ENCODE results near the gene LMCD1.
"Not testable (repeated sequence)": the region's sequence is repeated elsewhere in the genome, so short reads cannot be mapped to it uniquely, and the experiment has no call there.

LMCD1 gene

GRCh38 chr3:8559351-8559750 lies 57.7 kb downstream of the LMCD1 start:
- DNase-seq (ENCODE audit: low read depth in 2 of 3, low spot score in 1 of 3), result no peak

GRCh38 chr3:8560366-8561007 lies 58.9 kb downstream of the LMCD1 start:
- no peak for DNase-seq (ENCODE audit: low read depth in 2 of 3, low spot score in 1 of 3)

GRCh38 chr3:8561370-8561769 lies 59.7 kb downstream of the LMCD1 start:
- DNase-seq (ENCODE audit: low read depth in 2 of 3, low spot score in 1 of 3), result no peak

- no peak for DNase-seq (ENCODE audit: low read depth in 2 of 3, low spot score in 1 of 3)
Observed at GRCh38 chr3:8562081-8562595, 60.5 kb downstream of the LMCD1 start.

- no peak for DNase-seq (ENCODE audit: low read depth in 2 of 3, low spot score in 1 of 3)
Observed at GRCh38 chr3:8563146-8563545, 61.5 kb downstream of the LMCD1 start.

GRCh38 chr3:8563597-8563996 lies 62.0 kb downstream of the LMCD1 start:
- DNase-seq (ENCODE audit: low read depth in 2 of 3, low spot score in 1 of 3), result no peak

GRCh38 chr3:8565376-8565775 lies 63.8 kb downstream of the LMCD1 start:
- no peak for DNase-seq (ENCODE audit: low read depth in 2 of 3, low spot score in 1 of 3)

GRCh38 chr3:8567784-8568575 lies 66.4 kb downstream of the LMCD1 start:
- no peak for DNase-seq (ENCODE audit: low read depth in 2 of 3, low spot score in 1 of 3)

GRCh38 chr3:8571256-8571655 lies 69.6 kb downstream of the LMCD1 start:
- no peak for DNase-seq (ENCODE audit: low read depth in 2 of 3, low spot score in 1 of 3)

GRCh38 chr3:8573342-8573926 lies 71.8 kb downstream of the LMCD1 start:
- no peak for DNase-seq (ENCODE audit: low read depth in 2 of 3, low spot score in 1 of 3)

- no peak for DNase-seq (ENCODE audit: low read depth in 2 of 3, low spot score in 1 of 3)
Observed at GRCh38 chr3:8574040-8574669, 72.5 kb downstream of the LMCD1 start.

- DNase-seq (ENCODE audit: low read depth in 2 of 3, low spot score in 1 of 3), result no peak
Observed at GRCh38 chr3:8574670-8575322, 73.2 kb downstream of the LMCD1 start.

- no peak for DNase-seq (ENCODE audit: low read depth in 2 of 3, low spot score in 1 of 3)
Observed at GRCh38 chr3:8575364-8576104, 73.9 kb downstream of the LMCD1 start.

- DNase-seq (ENCODE audit: low read depth in 2 of 3, low spot score in 1 of 3), result no peak
Observed at GRCh38 chr3:8576436-8576835, 74.8 kb downstream of the LMCD1 start.

- DNase-seq (ENCODE audit: low read depth in 2 of 3, low spot score in 1 of 3), result no peak
Observed at GRCh38 chr3:8576841-8577571, 75.4 kb downstream of the LMCD1 start.

GRCh38 chr3:8578282-8578681 lies 76.7 kb downstream of the LMCD1 start:
- DNase-seq (ENCODE audit: low read depth in 2 of 3, low spot score in 1 of 3), result no peak

- DNase-seq (ENCODE audit: low read depth in 2 of 3, low spot score in 1 of 3), result no peak
Observed at GRCh38 chr3:8579096-8579495, 77.5 kb downstream of the LMCD1 start.

- no peak for DNase-seq (ENCODE audit: low read depth in 2 of 3, low spot score in 1 of 3)
Observed at GRCh38 chr3:8579943-8580342, 78.3 kb downstream of the LMCD1 start.

GRCh38 chr3:8580434-8580833 lies 78.8 kb downstream of the LMCD1 start:
- not testable (repeated sequence) for DNase-seq (ENCODE audit: low read depth in 2 of 3, low spot score in 1 of 3)

- no peak for DNase-seq (ENCODE audit: low read depth in 2 of 3, low spot score in 1 of 3)
Observed at GRCh38 chr3:8581373-8581772, 79.8 kb downstream of the LMCD1 start.
